ENCODE data around the gene ANKRA2.

The ANKRA2 gene

DNA sequence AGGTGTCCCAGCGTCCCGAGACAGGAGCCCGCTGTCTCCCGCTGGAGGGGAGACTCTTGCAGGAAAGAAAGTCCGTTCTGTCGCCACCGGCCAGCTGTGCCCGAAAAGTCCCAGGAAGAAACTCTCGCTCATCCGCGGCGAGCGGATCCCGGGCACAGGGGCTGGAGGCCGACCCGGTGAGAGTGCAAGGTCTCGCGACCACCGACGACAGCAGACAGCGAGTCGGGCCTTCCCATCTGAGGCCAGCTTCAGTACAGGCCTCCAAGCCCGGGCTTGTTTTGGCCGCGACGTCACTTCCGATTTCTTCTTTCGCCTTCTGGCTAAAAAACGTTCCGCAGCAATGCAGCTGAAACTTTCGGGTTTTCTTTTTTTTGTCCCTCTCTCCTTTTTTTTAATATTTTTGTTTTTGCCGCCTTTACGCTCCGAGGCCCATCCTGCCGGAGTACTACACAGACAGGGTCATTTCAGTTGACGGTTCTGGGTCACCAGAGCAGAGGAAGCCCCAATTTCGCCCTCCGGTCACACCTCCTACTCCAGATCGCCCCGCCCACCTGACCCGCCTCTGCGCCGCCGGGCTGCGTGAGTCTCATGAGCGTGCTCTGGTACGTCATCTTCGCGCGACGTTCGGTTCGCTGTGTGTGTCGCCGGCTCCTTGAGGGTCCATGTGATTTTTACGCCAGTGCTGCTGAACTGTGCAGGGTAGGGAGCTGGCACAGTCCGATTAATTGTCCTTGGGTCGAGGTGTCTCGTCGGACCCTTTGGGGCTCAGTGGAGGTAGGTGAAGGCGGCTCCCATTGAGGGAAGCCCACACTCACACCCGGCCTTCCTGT lies at the start of gene ANKRA2, which contains the start of gene UTP15:
ANKRA2 (minus strand) TSS at position 501 of the 830 bp plus-strand sequence. CDS start 2,758 bp downstream, outside the sequence.
UTP15 (plus strand) TSS at position 605 of the 830 bp plus-strand sequence. CDS start 1,602 bp downstream, outside the sequence.
- peak within 1 kb of the TSS; percentile 95 for H3K4me3 Mint-ChIP-seq
- DNase-seq (ENCODE audit: low spot score in 2 of 2) (peak; percentile 96 to 99), ATAC-seq (replicated peaks; ENCODE audit: extremely low read depth, poor library complexity, severe bottlenecking) (peak; percentile 91)
- H3K36me3 Mint-ChIP-seq (ENCODE audit: insufficient read depth) = peaks cover 46% of the 10 kb centered on the region
- no peaks in the 10 kb centered on the region for H3K27me3 Mint-ChIP-seq
- peak within 1 kb of the TSS; percentile 99 for H3K27ac Mint-ChIP-seq (ENCODE audit: low read depth)
- no peaks in the 10 kb centered on the region for H3K9me3 Mint-ChIP-seq
- peaks cover 37% of the 10 kb centered on the region for H3K4me1 Mint-ChIP-seq

DNA sequence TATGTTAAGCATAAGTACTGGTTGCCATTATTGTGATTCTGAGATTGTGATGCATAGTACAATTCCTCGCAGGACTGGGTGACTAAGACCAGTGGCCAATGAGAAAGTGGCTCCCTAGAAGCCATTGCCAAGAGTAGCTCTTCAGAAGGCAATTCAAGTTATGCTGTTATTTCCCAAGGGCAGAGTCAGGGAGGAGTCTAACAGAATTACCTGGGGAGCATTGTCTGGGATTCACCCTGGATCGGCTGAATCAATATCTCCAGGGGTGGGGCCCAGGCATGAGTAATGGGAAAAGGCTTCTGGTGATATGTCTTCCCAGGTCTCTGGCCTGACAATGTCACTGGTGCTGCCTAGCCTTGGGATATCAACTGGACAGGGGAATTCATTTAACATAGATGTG lies 49.6 kb upstream of the ANKRA2 start:
- Mint-ChIP-seq H3K9me3 (no peaks in the 10 kb centered on the region), H3K27ac (ENCODE audit: low read depth) (no peak overlapping the region), H3K36me3 (ENCODE audit: insufficient read depth) (no peaks in the 10 kb centered on the region), H3K4me1 (no peaks in the 10 kb centered on the region), H3K27me3 (peaks cover 46% of the 10 kb centered on the region), H3K4me3 (no peak overlapping the region)
- no peak for ATAC-seq (replicated peaks; ENCODE audit: extremely low read depth, poor library complexity, severe bottlenecking)
- no peak for DNase-seq (ENCODE audit: low spot score in 2 of 2)

DNA sequence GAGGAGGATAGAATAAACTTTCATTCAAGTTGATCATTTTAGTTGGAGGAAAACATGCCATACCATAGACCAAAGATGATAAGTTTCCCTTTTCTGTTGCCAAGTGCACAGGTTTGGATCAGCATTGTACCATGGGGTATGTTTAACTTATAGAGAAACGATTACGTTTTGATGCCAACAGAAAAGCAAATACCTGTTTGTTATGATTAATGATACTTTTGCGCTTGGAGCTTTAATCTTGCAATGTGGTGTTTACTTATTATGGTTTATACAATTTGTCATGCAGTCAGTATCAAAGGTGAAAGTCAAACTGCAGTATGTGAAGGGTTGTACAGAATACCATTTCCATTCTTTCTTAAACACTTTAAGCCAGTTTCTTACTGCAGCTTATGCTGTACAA lies 47.4 kb upstream of the ANKRA2 start:
- no peaks in the 10 kb centered on the region for H3K4me1 Mint-ChIP-seq
- no peak overlapping the region for H3K4me3 Mint-ChIP-seq
- peaks cover 46% of the 10 kb centered on the region for H3K27me3 Mint-ChIP-seq
- no peak for ATAC-seq (replicated peaks; ENCODE audit: extremely low read depth, poor library complexity, severe bottlenecking)
- no peak for DNase-seq (ENCODE audit: low spot score in 2 of 2)
- H3K36me3 Mint-ChIP-seq (ENCODE audit: insufficient read depth) = no peaks in the 10 kb centered on the region
- H3K9me3 Mint-ChIP-seq = no peaks in the 10 kb centered on the region
- H3K27ac Mint-ChIP-seq (ENCODE audit: low read depth) = no peak overlapping the region

DNA sequence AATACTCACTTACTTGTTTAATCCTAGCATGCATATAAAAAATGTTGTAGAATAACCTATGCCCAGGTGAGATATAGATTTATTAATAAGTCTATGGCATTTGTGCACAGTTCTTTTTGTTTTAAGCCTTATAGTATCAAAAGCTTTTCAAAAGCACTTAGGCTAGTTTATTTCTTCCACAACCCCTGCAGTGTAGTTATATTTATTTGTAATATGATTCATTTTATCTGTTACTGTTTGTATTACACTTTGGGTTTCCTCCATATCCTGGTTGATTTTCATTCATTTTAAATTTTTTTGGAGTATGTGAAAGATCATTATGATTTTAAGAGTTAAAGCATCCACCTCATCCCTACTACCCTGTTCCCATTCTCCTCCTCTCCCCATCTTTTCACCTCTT lies 41.8 kb upstream of the ANKRA2 start:
- ATAC-seq (replicated peaks; ENCODE audit: extremely low read depth, poor library complexity, severe bottlenecking) (no peak), DNase-seq (ENCODE audit: low spot score in 2 of 2) (no peak)
- H3K36me3 Mint-ChIP-seq (ENCODE audit: insufficient read depth) = no peaks in the 10 kb centered on the region
- peaks cover 10% of the 10 kb centered on the region for H3K4me1 Mint-ChIP-seq
- no peaks in the 10 kb centered on the region for H3K9me3 Mint-ChIP-seq
- no peak overlapping the region for H3K4me3 Mint-ChIP-seq
- H3K27ac Mint-ChIP-seq (ENCODE audit: low read depth) = no peak overlapping the region
- peaks cover 20% of the 10 kb centered on the region for H3K27me3 Mint-ChIP-seq

GRCh38 chr5:73606206-73606753 lies 40.8 kb upstream of the ANKRA2 start:
- Mint-ChIP-seq H3K27ac (ENCODE audit: low read depth) (no peak overlapping the region), H3K9me3 (peaks cover 5% of the 10 kb centered on the region), H3K4me3 (no peak overlapping the region), H3K36me3 (ENCODE audit: insufficient read depth) (no peaks in the 10 kb centered on the region), H3K27me3 (peaks cover 12% of the 10 kb centered on the region), H3K4me1 (peaks cover 10% of the 10 kb centered on the region)
- ATAC-seq (replicated peaks; ENCODE audit: extremely low read depth, poor library complexity, severe bottlenecking) = no peak
- no peak for DNase-seq (ENCODE audit: low spot score in 2 of 2)

DNA sequence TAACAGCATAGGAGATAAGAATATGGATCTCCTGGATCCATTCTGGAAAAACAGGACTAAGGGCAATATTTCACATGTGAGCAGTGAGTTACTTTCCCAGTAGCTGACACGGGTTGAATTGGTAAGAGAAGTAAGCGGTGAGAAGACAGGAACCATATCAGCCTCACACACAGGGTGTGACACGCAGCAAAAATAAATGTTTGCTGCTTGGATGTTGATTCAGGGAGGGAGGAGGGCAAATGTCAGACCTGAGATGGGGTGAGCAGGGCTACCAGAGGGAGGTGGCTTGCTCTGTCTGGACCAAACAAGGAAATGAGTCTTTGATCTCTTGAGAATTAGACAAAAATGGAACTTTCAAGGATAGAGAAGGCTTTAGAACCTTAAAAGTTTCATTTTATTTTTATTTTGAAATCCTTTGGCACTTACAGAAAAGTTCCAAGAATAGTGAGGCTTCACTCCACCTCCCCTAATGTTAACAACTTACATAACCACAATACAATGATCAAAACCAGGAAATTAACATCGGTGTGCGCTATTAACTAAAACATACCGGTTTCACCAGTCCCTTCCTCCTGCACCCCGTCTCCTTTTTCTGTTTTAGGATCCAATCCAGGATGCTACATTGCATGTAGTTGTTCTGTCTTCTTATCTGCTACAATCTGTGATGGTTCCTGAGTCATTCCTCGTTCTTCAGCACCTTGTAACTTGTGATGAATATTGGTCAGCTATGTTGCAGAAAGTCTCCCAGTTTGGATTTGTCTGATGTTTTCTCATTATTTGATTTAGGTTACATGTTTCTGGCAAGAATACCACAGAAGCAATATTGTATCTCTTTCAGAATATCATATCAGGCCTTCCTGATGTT lies 40.0 kb upstream of the ANKRA2 start:
- Mint-ChIP-seq H3K4me1 (peaks cover 10% of the 10 kb centered on the region), H3K27ac (ENCODE audit: low read depth) (peak overlapping the region; percentile 42)
- no peak for ATAC-seq (replicated peaks; ENCODE audit: extremely low read depth, poor library complexity, severe bottlenecking)

GRCh38 chr5:73603998-73604397 lies 38.6 kb upstream of the ANKRA2 start:
- peak overlapping the region; percentile 23 for H3K4me3 Mint-ChIP-seq
- peaks cover 5% of the 10 kb centered on the region for H3K9me3 Mint-ChIP-seq
- H3K4me1 Mint-ChIP-seq = peaks cover 10% of the 10 kb centered on the region
- ATAC-seq (replicated peaks; ENCODE audit: extremely low read depth, poor library complexity, severe bottlenecking) (peak; percentile 89), DNase-seq (ENCODE audit: low spot score in 2 of 2) (no peak)
- H3K27me3 Mint-ChIP-seq = no peaks in the 10 kb centered on the region
- H3K36me3 Mint-ChIP-seq (ENCODE audit: insufficient read depth) = no peaks in the 10 kb centered on the region
- peak overlapping the region; percentile 29 for H3K27ac Mint-ChIP-seq (ENCODE audit: low read depth)

More for the DNA sequence above, 40.0 kb upstream of the ANKRA2 start:
- Mint-ChIP-seq H3K9me3 (peaks cover 5% of the 10 kb centered on the region), H3K27me3 (peaks cover 4% of the 10 kb centered on the region), H3K36me3 (ENCODE audit: insufficient read depth) (no peaks in the 10 kb centered on the region), H3K4me3 (no peak overlapping the region)
- DNase-seq (ENCODE audit: low spot score in 2 of 2) = no peak

- ATAC-seq (replicated peaks; ENCODE audit: extremely low read depth, poor library complexity, severe bottlenecking) (no peak), DNase-seq (ENCODE audit: low spot score in 2 of 2) (no peak)
- Mint-ChIP-seq H3K36me3 (ENCODE audit: insufficient read depth) (no peaks in the 10 kb centered on the region), H3K27me3 (no peaks in the 10 kb centered on the region), H3K9me3 (peaks cover 5% of the 10 kb centered on the region), H3K27ac (ENCODE audit: low read depth) (no peak overlapping the region), H3K4me1 (peaks cover 5% of the 10 kb centered on the region), H3K4me3 (no peak overlapping the region)
Measured at GRCh38 chr5:73599380-73599779, 33.9 kb upstream of the ANKRA2 start.

DNA sequence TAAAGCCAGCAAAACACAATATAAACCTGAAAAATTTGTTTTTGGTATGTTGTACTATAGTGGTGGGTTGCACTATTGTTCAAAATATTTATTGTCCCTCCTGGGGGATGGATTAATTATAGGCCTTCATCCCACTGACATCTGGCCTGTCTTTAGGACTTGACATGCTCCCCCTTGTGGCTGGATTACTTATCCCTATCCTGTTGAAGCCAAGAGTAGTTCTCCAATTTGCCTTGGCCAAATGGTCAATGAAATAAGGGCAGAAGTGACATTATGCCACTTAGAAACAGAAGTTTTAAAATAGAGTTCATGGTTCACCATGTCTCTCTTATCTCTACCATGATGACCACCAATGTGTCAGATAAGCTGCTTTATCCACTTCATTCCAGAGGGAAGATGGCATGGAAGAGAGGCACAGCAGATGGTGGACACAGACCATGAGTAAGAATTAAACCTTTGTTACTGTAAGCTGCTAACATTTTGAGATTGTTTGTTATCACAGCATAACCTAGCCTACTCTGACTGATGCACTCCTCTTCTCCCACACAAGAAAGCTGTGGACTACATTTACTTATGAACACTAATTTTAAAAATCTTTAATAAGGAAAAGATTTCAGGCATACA lies 31.4 kb upstream of the ANKRA2 start:
- peaks cover 3% of the 10 kb centered on the region for H3K9me3 Mint-ChIP-seq
- DNase-seq (ENCODE audit: low spot score in 2 of 2) (no peak), ATAC-seq (replicated peaks; ENCODE audit: extremely low read depth, poor library complexity, severe bottlenecking) (no peak)
- H3K4me1 Mint-ChIP-seq = no peaks in the 10 kb centered on the region
- H3K27me3 Mint-ChIP-seq = no peaks in the 10 kb centered on the region
- no peak overlapping the region for H3K4me3 Mint-ChIP-seq
- H3K27ac Mint-ChIP-seq (ENCODE audit: low read depth) = no peak overlapping the region
- H3K36me3 Mint-ChIP-seq (ENCODE audit: insufficient read depth) = no peaks in the 10 kb centered on the region

DNA sequence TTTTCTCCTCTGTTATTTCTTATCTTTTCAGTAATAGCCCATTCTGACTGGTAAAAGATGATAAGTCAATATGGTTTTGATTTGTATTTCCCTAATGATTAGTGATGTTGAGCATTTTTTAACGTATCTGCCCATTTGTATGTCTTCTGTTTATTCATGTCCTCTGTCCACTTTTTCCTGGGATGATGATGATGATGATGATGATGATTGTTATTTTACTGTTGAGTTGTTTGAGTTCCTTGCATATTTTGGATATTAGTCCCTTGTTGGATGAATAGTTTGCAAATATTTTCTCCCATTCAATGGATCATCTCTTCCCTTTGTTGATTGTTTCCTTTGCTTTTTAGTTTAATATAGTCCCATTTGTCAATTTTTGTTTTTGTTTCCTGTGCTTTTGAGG lies 27.1 kb upstream of the ANKRA2 start:
- DNase-seq (ENCODE audit: low spot score in 2 of 2) (no peak), ATAC-seq (replicated peaks; ENCODE audit: extremely low read depth, poor library complexity, severe bottlenecking) (no peak)
- Mint-ChIP-seq H3K27me3 (no peaks in the 10 kb centered on the region), H3K4me3 (no peak overlapping the region), H3K9me3 (no peaks in the 10 kb centered on the region), H3K4me1 (no peaks in the 10 kb centered on the region), H3K36me3 (ENCODE audit: insufficient read depth) (no peaks in the 10 kb centered on the region), H3K27ac (ENCODE audit: low read depth) (no peak overlapping the region)

GRCh38 chr5:73591698-73592501 lies 26.5 kb upstream of the ANKRA2 start:
- no peaks in the 10 kb centered on the region for H3K36me3 Mint-ChIP-seq (ENCODE audit: insufficient read depth)

More at GRCh38 chr5:73591698-73592501, 26.5 kb upstream of the ANKRA2 start:
- ATAC-seq (replicated peaks; ENCODE audit: extremely low read depth, poor library complexity, severe bottlenecking) (no peak), DNase-seq (ENCODE audit: low spot score in 2 of 2) (no peak)
- H3K4me3 Mint-ChIP-seq = no peak overlapping the region
- no peaks in the 10 kb centered on the region for H3K27me3 Mint-ChIP-seq
- no peaks in the 10 kb centered on the region for H3K9me3 Mint-ChIP-seq
- H3K4me1 Mint-ChIP-seq = no peaks in the 10 kb centered on the region
- H3K27ac Mint-ChIP-seq (ENCODE audit: low read depth) = no peak overlapping the region

Measured in central memory CD8-positive, alpha-beta T cell (primary cell).